ELF-1 (cell line): ENCODE results near the gene ACKR2.

ENCODE experiments used
- DNase-seq: peaks from one replicate; pipeline ENCODE4 v3.0.0-alpha.2; 2016; ENCODE audit warnings: low read depth, low spot score

ACKR2 gene

DNA sequence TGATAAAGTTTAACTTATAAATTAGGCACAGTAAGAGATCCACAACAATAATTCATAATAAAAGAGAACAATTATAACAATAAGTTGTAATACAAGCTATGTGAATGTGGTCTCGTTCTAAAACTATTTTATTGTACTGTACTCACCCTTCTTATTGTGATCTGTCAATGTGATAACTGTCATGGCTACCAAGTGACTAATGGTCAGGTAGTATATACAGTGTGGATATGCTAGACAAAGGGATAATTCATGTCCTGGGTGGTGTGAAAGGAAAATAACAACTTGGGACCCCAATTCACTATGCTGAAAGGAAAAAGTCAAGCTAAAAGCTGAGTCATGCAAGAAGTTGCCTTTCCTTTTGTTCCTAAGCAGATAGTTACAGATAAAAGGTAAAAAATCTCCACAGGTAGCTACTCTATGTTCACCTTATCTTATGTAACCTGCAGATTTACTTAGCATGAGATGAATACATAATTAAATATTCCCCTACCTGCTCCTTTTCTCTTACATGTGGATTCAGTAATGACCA is 77.1 kb downstream of the ACKR2 start:
- no peak for DNase-seq

DNA sequence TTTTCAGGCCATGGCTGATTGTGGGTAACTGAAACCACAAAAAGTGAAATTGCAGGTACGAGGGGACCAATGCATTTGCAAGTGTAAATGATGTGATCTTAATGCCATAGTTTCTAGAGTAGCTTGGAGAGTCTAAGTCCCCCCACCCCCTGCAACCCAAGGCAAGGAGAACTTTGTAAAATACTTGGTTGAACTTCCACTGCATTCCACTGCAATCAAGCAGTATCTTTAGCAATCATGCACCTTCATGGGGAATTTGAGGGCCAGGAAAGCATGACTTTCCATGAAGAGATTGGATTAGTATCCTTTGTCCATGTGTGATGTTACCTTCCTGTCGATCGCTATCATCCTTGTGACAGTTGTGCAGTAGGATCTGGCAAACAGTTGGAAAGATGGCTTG is 77.8 kb downstream of the ACKR2 start:
- DNase-seq = no peak

DNA sequence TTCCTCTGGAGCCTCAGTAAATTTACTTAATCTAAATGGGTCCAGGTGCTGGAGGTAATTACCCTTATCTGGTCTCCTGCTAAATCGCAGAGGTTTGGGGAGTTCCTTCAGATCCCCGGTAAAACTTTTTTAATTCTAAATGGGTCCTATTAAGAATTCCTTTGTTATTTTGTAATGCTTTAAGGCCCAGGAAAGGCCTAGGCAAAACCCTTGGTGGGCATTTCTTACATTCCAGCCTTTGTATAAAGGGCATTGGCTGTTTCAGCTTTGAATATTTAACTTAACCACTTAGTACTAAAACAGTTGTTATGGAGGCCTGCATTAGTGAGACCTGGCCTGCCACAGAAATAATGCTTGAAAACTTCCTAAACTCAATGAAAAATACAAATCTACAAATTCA is 81.8 kb downstream of the ACKR2 start:
- DNase-seq = peak; percentile 36

DNA sequence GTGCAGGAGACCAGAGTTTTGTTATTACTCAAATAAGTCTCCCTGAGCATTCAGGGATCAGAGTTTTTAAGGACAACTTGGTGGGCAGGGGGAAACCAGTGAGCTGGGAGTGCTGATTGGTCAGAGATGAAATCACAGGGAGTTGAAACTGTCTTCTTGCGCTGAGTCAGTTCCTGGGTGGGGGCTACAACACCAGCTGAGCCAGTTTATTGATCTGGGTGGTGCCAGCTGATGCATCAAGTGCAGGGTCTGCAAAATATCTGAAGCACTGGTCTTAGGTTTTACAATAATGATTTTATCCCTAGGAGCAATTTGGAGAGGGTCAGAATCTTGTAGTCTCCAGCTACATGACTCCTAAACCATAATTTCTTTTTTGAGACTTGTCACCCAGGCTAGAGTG is 82.9 kb downstream of the ACKR2 start:
- DNase-seq = no peak

DNA sequence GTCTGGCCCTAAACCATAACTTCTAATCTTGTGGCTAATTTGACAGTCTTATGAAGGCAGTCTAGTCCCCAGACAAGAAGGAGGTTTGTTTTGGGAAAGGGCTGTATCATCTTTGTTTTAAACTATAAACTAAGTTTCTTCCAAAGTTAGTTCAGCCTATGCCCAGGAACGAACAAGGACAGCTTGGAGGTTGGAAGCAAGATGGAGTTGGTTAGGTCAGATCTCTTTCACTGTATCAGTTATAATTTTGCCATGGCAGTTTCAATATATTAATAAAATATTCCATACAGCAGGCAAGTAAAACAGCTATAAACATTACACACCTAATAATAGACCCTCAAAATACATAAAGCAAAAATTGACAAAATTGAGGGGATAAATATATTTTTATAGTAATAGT is 83.6 kb downstream of the ACKR2 start:
- no peak for DNase-seq

DNA sequence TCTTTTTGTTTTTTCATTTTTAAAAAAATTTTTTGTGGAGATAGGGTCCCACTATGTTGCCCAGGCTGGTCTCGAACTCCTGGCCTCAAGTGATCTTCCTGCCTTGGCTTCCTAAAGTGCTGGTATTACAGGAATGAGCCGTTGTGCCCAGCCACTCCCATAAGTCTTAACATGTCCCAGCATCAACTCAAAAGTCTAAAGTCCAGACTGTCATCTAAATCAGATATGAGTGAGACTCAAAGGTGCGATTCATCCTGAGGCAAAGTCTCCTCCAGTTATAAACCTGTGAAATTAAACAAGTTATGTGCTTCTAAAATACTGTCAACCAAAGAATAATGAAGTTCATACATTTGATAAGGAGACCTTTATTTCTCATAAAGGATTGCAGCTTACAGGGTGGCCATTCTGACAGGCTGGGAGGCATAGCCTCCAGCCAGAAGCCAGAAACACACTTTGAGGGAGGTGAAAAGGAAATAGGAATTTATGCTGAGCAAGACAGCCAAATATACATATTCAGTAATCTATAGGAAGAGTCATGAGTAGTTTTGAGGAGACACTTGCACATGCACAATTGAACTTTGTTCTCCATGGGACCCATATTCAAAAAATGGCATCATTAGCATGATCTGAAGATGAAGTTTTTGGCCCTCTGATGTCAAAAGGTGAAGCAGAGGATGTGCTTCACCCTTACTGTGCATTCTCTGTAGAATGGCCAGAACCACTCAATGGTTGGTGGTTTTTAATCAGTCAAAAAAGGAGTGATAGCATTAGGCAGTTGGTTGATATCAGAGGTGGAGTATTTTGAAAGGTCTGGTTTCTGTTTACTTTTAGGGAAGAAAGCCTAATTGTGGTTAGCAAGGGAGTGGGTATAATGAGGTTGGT is 85.7 kb downstream of the ACKR2 start:
- no peak for DNase-seq

DNA sequence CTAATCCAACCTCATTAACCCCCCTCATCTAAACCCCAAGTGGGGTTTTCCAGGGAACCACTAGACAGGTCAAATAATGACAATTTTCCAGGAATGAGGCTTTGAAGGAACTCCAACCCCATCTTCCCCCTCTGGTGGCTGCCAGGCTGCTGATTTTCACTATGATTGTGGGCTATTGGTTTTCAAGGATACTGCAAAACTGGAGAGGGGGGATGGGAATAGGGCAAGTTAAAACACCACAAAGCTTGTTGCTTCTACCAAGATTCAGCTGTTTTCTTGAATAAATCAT is 86.3 kb downstream of the ACKR2 start:
- no peak for DNase-seq

DNA sequence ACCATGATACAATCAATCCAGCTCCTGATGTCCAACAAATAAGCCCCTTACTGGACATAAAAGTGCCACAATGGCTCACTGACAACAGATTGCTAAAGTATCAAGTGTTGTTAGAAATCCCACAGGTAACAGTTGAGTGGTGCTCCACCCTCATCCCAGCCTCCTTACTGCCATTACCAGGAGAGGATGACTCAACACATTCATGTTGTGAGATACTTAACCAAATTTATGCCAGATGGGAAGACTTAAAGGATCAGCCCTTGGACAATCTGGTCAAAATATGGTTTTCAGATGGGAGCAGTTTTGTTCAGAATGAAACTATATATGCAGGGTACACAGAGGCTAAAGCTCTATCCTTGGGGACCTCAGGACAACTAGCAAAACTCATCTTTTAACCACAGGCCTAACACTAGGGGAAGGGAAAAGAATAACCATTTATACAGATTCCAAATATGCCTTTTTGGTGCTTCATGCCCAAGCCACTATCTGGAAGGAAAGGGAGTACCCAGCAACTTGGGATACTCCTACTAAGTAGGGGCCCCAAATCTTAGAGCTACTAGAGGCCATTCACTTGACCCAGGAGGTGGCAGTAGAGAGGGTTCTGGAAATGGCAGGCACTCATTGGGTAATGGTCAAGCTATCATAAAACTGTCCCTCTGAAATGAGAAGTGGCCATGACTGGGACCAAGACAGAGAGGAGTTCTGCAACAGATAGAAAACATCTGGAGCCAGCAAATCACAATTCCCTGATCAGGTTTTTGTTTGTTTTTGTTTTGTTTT is 89.8 kb downstream of the ACKR2 start:
- DNase-seq = no peak

DNA sequence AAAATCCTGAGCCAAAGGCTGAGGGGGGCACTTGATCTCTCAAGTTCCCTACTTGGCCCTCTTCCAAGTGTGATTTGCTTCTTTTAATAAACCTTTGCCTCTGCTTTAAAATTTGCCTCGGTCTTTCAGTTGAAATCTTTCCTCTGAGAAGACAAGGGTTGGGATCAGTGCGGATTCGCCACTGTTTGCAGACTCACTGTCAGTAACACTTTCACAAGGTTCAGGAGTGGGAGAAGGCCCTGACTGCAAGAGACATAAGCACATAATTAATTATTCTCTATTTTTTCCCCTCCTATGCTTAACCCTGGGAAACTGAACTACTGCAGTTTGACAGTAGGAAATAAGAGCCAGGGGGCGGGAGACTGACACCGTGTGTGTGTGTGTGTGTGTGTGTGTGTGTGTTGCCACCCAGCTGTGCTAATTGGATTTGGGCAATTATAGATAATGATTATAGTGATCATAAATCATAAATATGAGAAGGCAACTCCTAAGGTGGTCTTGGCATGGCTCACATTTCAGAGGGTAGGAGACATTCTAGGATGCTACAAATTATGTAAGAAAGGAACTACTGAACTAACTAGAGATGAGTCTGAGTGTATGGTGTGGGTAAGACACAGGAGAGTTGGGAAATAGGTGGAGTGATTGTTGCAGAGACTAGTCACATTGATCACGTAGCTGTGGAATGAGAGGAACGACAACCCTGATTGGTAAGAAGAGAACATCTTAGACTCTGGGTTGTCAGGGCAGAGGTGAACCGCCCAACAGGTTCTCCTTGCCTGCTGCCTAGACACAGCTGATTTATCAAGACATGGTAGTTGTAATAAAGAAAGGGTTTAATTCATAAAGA is 91.2 kb downstream of the ACKR2 start:
- no peak for DNase-seq

DNA sequence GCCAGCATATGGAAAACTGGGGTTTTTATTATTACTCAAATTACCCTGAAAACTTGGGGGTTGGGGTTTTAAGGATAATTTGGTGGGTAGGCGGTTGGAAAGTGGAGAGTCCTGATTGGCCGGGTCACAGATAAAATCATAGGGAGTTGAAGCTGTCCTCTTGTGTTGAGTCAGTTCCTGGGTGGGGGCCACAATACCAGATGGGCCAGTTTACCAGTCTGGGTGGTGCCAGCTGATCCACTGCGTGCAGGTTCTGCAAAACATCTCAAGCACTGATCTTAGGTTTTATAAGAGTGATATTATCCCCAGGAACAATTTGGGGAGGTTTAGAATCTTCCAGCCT is 91.8 kb downstream of the ACKR2 start:
- DNase-seq = no peak

DNA sequence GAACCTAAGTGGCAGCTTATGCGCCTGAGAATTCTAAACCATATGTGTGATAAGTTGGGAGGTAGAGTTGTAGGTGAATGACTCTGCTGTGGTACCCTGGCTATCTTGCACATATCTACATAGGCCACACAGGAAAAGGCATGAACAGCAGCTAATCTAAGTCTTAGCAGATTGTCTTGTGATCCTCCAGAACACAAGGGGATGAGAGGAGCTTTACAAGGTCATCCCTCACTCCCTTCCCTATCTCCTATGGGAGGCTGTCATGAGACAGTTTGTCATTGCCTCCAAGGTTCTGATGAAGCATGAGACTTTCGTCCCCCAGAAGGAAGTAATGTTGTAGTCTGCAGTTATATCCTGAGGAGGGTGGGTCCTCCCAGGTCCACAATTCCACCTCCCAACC is 93.0 kb downstream of the ACKR2 start:
- DNase-seq = no peak

DNA sequence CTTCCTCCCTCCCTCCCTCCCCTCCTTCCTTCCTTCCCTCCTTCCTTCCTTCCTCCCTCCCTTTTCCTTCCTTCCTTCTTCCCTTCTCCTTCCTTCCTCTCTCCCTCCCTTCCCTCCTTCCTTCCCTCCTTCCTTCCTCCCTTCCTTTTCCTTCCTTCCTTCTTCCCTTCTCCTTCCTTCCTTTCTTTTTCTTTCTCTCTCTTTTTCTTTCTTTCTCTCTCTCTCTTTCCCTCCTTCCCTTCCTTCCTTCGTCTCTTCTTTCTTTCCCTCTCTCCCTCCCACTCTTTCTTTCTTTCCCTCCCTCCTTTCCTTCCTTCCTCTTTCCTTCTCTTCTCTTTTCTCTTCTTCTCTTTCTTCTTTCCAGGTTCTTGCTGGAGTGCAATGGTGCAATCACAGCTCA is 94.8 kb downstream of the ACKR2 start:
- DNase-seq = no peak

DNA sequence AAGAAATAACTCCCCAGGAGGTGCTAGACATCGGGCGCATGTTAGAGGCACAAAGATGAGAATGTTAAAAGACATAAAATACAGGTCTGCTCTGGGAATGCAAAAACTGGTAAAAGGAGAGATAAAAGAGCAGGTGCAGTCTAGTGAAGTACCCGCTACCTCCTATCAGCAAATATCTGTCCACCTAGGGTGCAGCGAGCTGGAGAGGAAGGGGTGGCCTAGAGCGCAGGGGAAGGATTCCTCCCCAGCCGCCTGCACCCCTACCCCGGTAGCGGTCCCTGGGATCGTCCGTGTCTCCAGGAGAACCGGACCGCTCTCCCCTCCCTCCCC is 96.5 kb downstream of the ACKR2 start:
- no peak for DNase-seq

DNA sequence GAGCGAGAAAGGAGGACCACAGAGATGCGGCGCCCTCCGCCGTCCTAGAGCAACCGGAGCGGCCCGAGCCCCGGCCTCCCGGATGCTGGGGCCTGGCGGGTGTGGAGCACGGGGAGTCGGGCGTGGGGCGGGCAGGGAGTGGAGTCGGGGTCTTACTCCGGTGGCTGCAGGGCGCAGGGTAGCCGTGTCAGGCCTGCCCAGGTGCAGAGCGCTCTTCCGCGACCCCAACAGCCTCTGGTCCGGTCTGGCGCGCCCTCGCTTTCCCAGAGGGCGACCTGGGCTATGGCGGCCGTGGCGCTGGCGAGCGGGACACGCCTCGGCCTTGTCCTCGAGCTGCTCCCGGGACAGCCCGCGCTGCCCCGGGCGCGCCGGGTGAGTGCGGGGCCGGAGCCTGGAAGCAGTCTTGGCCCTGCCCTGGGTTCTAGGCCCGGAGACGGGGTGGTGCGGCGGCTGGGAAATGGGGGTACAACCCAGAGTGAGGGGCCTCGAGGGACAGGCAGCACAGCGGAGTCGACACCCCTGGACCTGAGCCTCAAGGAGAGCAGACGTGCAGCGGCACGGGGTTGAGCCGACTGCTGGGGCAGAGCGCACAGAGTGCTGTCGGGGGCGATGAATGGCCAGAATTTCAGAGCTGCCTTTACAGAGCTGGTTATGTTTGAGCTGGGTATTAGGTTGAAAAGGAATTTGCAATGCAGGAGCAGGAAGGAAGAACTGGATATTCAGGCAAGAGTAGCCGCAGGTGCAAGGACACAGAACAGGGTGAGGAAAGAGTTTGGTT is 97.0 kb downstream of the ACKR2 start, which contains the start of gene ZNF662:
Gene ZNF662, plus strand, starts transcription at position 73 of the 778 bp plus-strand sequence. CDS start 1,973 bp downstream, outside the sequence.
- peak; percentile 18 for DNase-seq

DNA sequence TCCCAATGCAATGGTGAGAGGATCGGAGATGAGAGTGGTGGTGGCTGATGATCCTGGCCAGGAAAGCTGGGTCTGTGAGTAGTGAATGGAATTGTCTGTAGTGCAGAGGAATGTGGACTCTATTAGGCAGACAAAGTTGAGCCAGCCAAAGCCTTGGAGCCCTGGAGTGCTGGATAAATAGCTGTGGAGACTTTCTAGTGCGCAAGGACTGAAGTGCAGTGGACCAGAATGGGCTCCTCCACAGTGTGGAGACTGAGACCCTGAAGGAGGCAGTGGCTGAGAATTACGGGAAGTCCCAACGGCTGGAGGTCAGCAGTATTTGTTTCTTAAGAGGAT is 97.6 kb downstream of the ACKR2 start:
- DNase-seq = peak; percentile 5

DNA sequence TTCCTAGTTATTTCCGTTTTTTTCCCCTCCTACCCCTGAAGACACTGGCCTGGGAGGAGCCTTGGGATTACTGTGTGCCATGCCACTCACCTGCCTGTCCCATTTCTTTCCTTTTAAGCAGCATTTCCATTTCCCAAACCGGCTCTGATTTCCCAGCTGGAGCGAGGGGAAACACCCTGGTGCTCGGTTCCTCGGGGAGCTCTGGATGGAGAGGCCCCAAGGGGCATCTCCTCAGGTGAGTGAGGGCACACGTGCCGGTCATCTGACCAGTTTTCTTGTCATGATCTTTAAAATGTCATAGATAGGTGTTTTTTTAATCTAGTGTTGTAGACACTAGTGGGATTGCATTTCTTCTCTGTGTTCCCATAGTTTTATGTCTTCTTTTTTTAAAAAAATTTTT is 99.4 kb downstream of the ACKR2 start:
- DNase-seq = no peak

DNA sequence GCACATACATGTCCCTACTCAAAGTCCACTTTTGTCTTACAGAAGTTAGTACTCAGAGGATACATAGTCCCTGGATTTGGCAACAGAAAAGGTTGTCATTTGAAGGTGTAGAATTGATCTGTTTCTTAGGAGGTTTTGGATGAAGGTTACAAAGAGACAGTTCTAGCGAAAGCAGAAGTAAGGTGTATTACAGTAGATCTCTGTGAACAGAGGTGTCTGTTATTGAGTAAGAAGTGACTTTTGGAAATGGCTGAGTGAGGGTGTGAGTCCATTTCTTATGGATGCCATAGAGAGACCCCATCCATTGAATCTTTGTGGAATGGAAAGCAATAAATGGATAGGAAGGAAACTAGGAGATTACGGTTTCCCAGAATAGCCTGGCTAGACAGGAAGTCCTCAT is 102.3 kb downstream of the ACKR2 start:
- no peak for DNase-seq

DNA sequence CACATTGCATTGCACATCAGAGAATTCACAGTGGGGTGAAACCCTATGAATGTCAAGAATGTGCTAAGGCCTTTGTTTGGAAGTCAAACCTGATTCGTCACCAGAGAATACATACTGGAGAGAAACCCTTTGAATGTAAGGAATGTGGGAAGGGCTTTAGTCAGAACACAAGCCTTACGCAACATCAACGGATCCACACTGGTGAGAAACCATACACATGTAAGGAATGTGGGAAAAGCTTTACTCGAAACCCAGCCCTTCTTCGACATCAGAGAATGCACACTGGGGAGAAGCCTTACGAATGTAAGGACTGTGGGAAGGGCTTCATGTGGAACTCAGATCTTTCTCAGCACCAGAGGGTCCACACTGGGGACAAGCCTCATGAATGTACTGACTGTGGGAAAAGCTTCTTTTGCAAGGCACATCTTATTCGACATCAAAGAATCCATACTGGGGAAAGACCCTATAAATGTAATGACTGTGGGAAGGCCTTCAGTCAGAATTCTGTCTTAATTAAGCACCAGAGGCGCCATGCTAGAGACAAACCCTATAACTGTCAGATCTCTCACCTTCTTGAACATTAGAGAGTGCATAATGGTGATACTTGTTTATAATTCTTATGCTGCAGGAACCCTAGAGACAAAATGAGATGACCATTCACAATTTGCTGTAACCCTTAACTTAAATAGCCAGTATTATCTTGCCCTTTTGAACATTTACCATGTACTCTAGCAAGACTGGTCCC is 105.7 kb downstream of the ACKR2 start:
- DNase-seq = peak; percentile 18
